Stimulated activated CD4-positive, alpha-beta T cell treated with anti-CD3 and anti-CD28 coated beads, Interleukin-12 subunit alpha, Interleukin-12 subunit beta, amount 100 ng/mL, for 24 hours (primary cell): Measurements from ENCODE around the gene ODAD4.
"Not testable (repeated sequence)": the region's sequence is repeated elsewhere in the genome, so short reads cannot be mapped to it uniquely, and the experiment has no call there.

Experiments
- DNase-seq, 2 experiments: peaks; one replicate each; pipeline ENCODE4 v3.0.0-alpha.2; 2020; ENCODE audit warnings: low read depth in 2 of 2

The ODAD4 gene

GRCh38 chr17:41912925-41913324 lies 17.5 kb upstream of the ODAD4 start:
- DNase-seq, result no peak

- DNase-seq, result no peak
Observed at GRCh38 chr17:41913798-41914197, 16.6 kb upstream of the ODAD4 start.

- no peak for DNase-seq
Observed at GRCh38 chr17:41914358-41914766, 16.1 kb upstream of the ODAD4 start.

GRCh38 chr17:41915020-41915419 lies 15.4 kb upstream of the ODAD4 start:
- DNase-seq, result no peak

GRCh38 chr17:41915566-41915965 lies 14.9 kb upstream of the ODAD4 start:
- no peak for DNase-seq

- DNase-seq, result no peak
Observed at GRCh38 chr17:41917192-41917591, 13.2 kb upstream of the ODAD4 start.

- DNase-seq, result peak; percentile 17 to 38
Observed at GRCh38 chr17:41917679-41918313, 12.6 kb upstream of the ODAD4 start.

- peak; percentile 93 to 95 for DNase-seq
Observed at GRCh38 chr17:41918314-41919164, 11.9 kb upstream of the ODAD4 start, which contains the start of gene ACLY. Gene ACLY (minus strand): TSS chr17:41918951. CDS start chr17:41913873, 5,078 bp downstream.

GRCh38 chr17:41919165-41919817 lies 11.1 kb upstream of the ODAD4 start:
- no peak for DNase-seq

GRCh38 chr17:41919840-41920579 lies 10.4 kb upstream of the ODAD4 start:
- no peak for DNase-seq

- no peak for DNase-seq
Observed at GRCh38 chr17:41920580-41920955, 9.8 kb upstream of the ODAD4 start.

- no peak for DNase-seq
Observed at GRCh38 chr17:41925991-41926590, 4.3 kb upstream of the ODAD4 start.

GRCh38 chr17:41928693-41929251 lies 1.6 kb upstream of the ODAD4 start:
- no peak for DNase-seq

- DNase-seq, result not testable (repeated sequence)
Observed at GRCh38 chr17:41930833-41931156, 378 bp downstream of the ODAD4 start.

GRCh38 chr17:41931715-41932114 lies 1.3 kb downstream of the ODAD4 start:
- DNase-seq, result not testable (repeated sequence)

GRCh38 chr17:41932816-41933389 lies 2.5 kb downstream of the ODAD4 start:
- no peak for DNase-seq

- DNase-seq, result no peak
Observed at GRCh38 chr17:41935641-41936040, 5.2 kb downstream of the ODAD4 start.

- no peak for DNase-seq
Observed at GRCh38 chr17:41937970-41938954, 7.8 kb downstream of the ODAD4 start.

GRCh38 chr17:41939044-41939692 lies 8.8 kb downstream of the ODAD4 start:
- no peak for DNase-seq
